Calu3 (cell line): Measurements from ENCODE around the gene ECT2L. TPM values are rescaled to one million over a fixed set of nuclear protein-coding genes. Genes with fewer than 3 reads are reported as not detected.
"Not testable (repeated sequence)": the region's sequence is repeated elsewhere in the genome, so short reads cannot be mapped to it uniquely, and the experiment has no call there.

ENCODE experiments used
- BruUV-seq: library from RNA; stranded (reverse); fragments of 400-500 nt; replicated peaks from 2 replicates; lab custom pipeline; 2021; lab: Mats Ljungman, UMichigan
- CTCF ChIA-PET: fragments of 300-600 bp; sonication (Branson Sonifier 250); formaldehyde crosslinking; loops from one replicate; lab custom pipeline; 2022; ENCODE audit warnings: antibody characterized with exemption; lab: Charles Lee
- DNase-seq: peaks from one replicate; pipeline ENCODE4 v3.0.0; 2022
- H3K27ac Mint-ChIP-seq: one replicate; pipeline ENCODE4 v1.8.0; 2022; ENCODE audit warnings: mixed read lengths; ENCODE audit not compliant: unreplicated experiment
- H3K27me3 Mint-ChIP-seq: one replicate; pipeline ENCODE4 v1.8.0; 2022; ENCODE audit warnings: mixed read lengths; ENCODE audit not compliant: unreplicated experiment
- H3K36me3 Mint-ChIP-seq: one replicate; pipeline ENCODE4 v1.8.0; 2022; ENCODE audit warnings: mild to moderate bottlenecking, moderate library complexity, mixed read lengths; ENCODE audit not compliant: insufficient read depth, unreplicated experiment
- H3K4me1 Mint-ChIP-seq: one replicate; pipeline ENCODE4 v1.8.0; 2022; ENCODE audit warnings: mild to moderate bottlenecking, low read depth, mixed read lengths; ENCODE audit not compliant: unreplicated experiment
- H3K4me3 Mint-ChIP-seq: one replicate; pipeline ENCODE4 v1.8.0; 2022; ENCODE audit warnings: mild to moderate bottlenecking, low read depth, moderate library complexity, mixed read lengths; ENCODE audit not compliant: unreplicated experiment
- H3K9me3 Mint-ChIP-seq: one replicate; pipeline ENCODE4 v1.8.0; 2022; ENCODE audit warnings: low read depth, mixed read lengths; ENCODE audit not compliant: unreplicated experiment
- CTCF ChIP-seq: fragments of 200-600 bp; IDR thresholded peaks from one replicate; pipeline ENCODE4 v1.8.0; 2022; ENCODE audit warnings: antibody characterized with exemption; ENCODE audit not compliant: unreplicated experiment
- intact Hi-C: fragments of 100-400 bp; cut with micrococcal nuclease; formaldehyde crosslinking; loops from one replicate; pipeline ENCODE4 v1.10.0; 2022; ENCODE audit not compliant: unreplicated experiment
- total RNA-seq: library from RNA; stranded (reverse); gene quantifications from 2 replicates; pipeline ENCODE4 v1.2.3, GENCODE V29; 2022

The ECT2L gene
- total RNA-seq, 1 experiment from 2014 or later, result not detected

DNA sequence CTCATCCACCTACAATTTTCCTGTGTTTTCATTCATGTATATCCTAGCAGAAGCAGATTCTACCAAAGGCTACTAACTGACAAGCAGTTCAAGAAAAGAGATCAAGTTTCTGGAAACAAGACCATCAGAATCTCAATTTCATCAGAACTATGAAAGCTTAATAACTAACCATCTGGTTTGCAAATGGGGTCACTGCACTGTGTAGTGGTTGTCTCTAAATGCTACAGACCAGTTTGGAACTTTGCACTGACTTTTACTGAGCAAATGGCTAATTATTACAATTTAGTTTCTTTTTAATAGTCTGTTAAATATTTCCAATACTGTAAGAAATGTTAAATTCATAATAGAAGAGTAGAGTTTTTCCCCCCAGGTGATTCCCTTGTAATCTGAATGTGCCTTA, 127.7 kb downstream of the ECT2L start:
- no peaks in the 10 kb centered on the region for H3K27me3 Mint-ChIP-seq
- no peak overlapping the region for H3K4me3 Mint-ChIP-seq
- CTCF ChIA-PET, result interaction anchor here (1.0 kb wide), 1 partner anchor 15 kb away, joined by 5 read pairs; no protein-coding TSS in a partner anchor
- no peaks in the 10 kb centered on the region for H3K4me1 Mint-ChIP-seq
- H3K27ac Mint-ChIP-seq, result no peak overlapping the region
- no peaks in the 10 kb centered on the region for H3K9me3 Mint-ChIP-seq
- intact Hi-C loops, result no loop called here
- no peaks in the 10 kb centered on the region for H3K36me3 Mint-ChIP-seq
- no TSS peak for BruUV-seq
- no peak for DNase-seq
- no peak for TF ChIP-seq CTCF

DNA sequence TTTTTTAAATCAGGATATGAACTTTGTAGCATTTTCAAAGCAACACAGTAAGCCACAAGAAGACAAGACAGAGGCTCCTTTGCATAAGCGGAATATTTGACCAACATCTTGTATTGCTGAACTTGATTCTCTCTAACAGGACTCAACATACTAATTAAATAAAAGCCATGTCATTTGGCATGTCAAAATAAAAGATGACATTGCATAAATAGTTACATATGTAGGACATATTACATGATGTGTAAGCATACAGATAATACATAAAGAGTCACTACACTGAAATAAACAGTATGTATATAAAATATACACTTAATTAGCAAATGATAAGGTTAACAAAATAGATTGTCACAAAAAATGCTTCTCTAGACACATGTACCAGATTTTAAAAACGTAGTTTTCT, 129.9 kb downstream of the ECT2L start:
- Mint-ChIP-seq H3K9me3 (no peaks in the 10 kb centered on the region), H3K4me1 (no peaks in the 10 kb centered on the region), H3K27me3 (no peaks in the 10 kb centered on the region), H3K36me3 (no peaks in the 10 kb centered on the region), H3K4me3 (no peak overlapping the region), H3K27ac (no peak overlapping the region)
- DNase-seq, result no peak
- BruUV-seq, result no TSS peak
- CTCF ChIA-PET, result no interaction called here
- intact Hi-C loops, result no loop called here
- TF ChIP-seq CTCF, result no peak

- Mint-ChIP-seq H3K27ac (no peak overlapping the region), H3K4me3 (no peak overlapping the region), H3K27me3 (no peaks in the 10 kb centered on the region), H3K9me3 (no peaks in the 10 kb centered on the region), H3K4me1 (no peaks in the 10 kb centered on the region), H3K36me3 (no peaks in the 10 kb centered on the region)
- DNase-seq, result no peak
- CTCF ChIA-PET, result no interaction called here
- BruUV-seq, result no TSS peak
- intact Hi-C loops, result no loop called here
- no peak for TF ChIP-seq CTCF
These were observed 130.7 kb downstream of the ECT2L start for GRCh38 chr6:138926579-138926978.

GRCh38 chr6:138931660-138932059, 135.8 kb downstream of the ECT2L start:
- Mint-ChIP-seq H3K27me3 (no peaks in the 10 kb centered on the region), H3K9me3 (no peaks in the 10 kb centered on the region), H3K36me3 (no peaks in the 10 kb centered on the region), H3K4me3 (no peak overlapping the region), H3K27ac (no peak overlapping the region), H3K4me1 (no peaks in the 10 kb centered on the region)
- CTCF ChIA-PET, result no interaction called here
- BruUV-seq, result no TSS peak
- no peak for DNase-seq
- intact Hi-C loops, result no loop called here
- TF ChIP-seq CTCF, result no peak

GRCh38 chr6:138936873-138937272, 141.0 kb downstream of the ECT2L start:
- H3K27ac Mint-ChIP-seq, H3K4me3 Mint-ChIP-seq, BruUV-seq, H3K4me1 Mint-ChIP-seq, intact Hi-C loops, DNase-seq, CTCF ChIA-PET, H3K9me3 Mint-ChIP-seq, H3K27me3 Mint-ChIP-seq, H3K36me3 Mint-ChIP-seq: not testable (repeated sequence)
